ENCODE results near the gene NAV3.

NAV3 gene

DNA sequence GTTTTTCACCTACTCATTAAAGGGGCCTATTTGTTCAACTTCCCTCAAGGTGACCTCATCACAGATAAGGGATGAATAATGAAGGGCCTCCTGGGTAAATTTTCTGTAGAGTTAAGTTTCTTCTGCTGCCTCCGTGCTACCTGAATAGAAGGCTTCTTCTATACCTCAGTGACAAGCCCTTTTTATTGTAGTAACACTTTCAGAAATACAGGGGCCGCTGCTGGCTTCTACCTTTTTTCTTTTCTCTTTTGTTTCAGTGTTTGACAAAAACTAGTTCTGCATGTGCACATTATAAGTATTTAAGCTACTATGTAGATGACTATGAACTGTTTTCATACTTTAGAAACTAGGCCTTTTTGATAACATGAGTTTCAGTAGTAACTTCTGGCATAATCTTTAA, 207.0 kb downstream of the NAV3 start:
- Mint-ChIP-seq H3K9me3 (peaks cover 4% of the 10 kb centered on the region), H3K27ac (no peak overlapping the region), H3K27me3 (ENCODE audit: low read depth) (no peaks in the 10 kb centered on the region), H3K4me1 (ENCODE audit: low read depth) (no peaks in the 10 kb centered on the region), H3K4me3 (no peak overlapping the region), H3K36me3 (ENCODE audit: low read depth) (no peaks in the 10 kb centered on the region)
- no peak for DNase-seq (ENCODE audit: low spot score)

- no peak overlapping the region for H3K27ac Mint-ChIP-seq
- H3K4me3 Mint-ChIP-seq: no peak overlapping the region
- no peaks in the 10 kb centered on the region for H3K27me3 Mint-ChIP-seq (ENCODE audit: low read depth)
- peaks cover 4% of the 10 kb centered on the region for H3K9me3 Mint-ChIP-seq
- no peaks in the 10 kb centered on the region for H3K4me1 Mint-ChIP-seq (ENCODE audit: low read depth)
- H3K36me3 Mint-ChIP-seq (ENCODE audit: low read depth): no peaks in the 10 kb centered on the region
- no peak for DNase-seq (ENCODE audit: low spot score)
These were observed 207.8 kb downstream of the NAV3 start for GRCh38 chr12:78038541-78038940.

GRCh38 chr12:78038986-78039385, 208.3 kb downstream of the NAV3 start:
- no peaks in the 10 kb centered on the region for H3K27me3 Mint-ChIP-seq (ENCODE audit: low read depth)
- no peak overlapping the region for H3K27ac Mint-ChIP-seq
- H3K4me1 Mint-ChIP-seq (ENCODE audit: low read depth): no peaks in the 10 kb centered on the region
- H3K4me3 Mint-ChIP-seq: no peak overlapping the region
- H3K9me3 Mint-ChIP-seq: peaks cover 4% of the 10 kb centered on the region
- no peaks in the 10 kb centered on the region for H3K36me3 Mint-ChIP-seq (ENCODE audit: low read depth)
- no peak for DNase-seq (ENCODE audit: low spot score)

DNA sequence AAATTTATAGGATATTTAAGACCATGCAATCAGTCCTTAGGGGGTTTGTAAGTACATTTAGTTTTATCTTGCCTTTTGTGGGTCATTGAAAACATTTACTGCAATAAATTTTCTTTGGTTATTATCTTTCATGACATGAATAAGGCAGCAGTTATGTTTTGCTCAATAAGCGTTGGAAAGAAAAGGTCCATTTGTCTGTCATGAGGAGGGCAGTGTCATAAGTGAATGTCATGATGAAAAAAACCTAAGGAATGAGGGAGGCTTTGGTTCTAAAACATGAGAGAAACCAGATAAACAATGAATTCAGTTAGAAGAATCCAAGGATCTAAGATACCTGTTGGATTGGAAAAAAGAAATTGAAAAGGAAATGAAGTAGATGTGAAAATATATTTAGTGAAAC, 209.4 kb downstream of the NAV3 start:
- H3K4me1 Mint-ChIP-seq (ENCODE audit: low read depth): no peaks in the 10 kb centered on the region
- peaks cover 9% of the 10 kb centered on the region for H3K9me3 Mint-ChIP-seq
- H3K36me3 Mint-ChIP-seq (ENCODE audit: low read depth): no peaks in the 10 kb centered on the region
- DNase-seq (ENCODE audit: low spot score): no peak
- H3K27ac Mint-ChIP-seq: no peak overlapping the region
- no peak overlapping the region for H3K4me3 Mint-ChIP-seq
- H3K27me3 Mint-ChIP-seq (ENCODE audit: low read depth): no peaks in the 10 kb centered on the region

GRCh38 chr12:78050790-78051189, 220.1 kb downstream of the NAV3 start:
- no peaks in the 10 kb centered on the region for H3K36me3 Mint-ChIP-seq (ENCODE audit: low read depth)
- no peak overlapping the region for H3K27ac Mint-ChIP-seq
- peaks cover 23% of the 10 kb centered on the region for H3K9me3 Mint-ChIP-seq
- no peak overlapping the region for H3K4me3 Mint-ChIP-seq
- H3K4me1 Mint-ChIP-seq (ENCODE audit: low read depth): no peaks in the 10 kb centered on the region
- DNase-seq (ENCODE audit: low spot score): no peak
- H3K27me3 Mint-ChIP-seq (ENCODE audit: low read depth): no peaks in the 10 kb centered on the region

GRCh38 chr12:78055545-78055944, 224.9 kb downstream of the NAV3 start:
- no peaks in the 10 kb centered on the region for H3K27me3 Mint-ChIP-seq (ENCODE audit: low read depth)

GRCh38 chr12:78057075-78057474, 226.4 kb downstream of the NAV3 start:
- no peak overlapping the region for H3K4me3 Mint-ChIP-seq
- no peaks in the 10 kb centered on the region for H3K9me3 Mint-ChIP-seq
- no peaks in the 10 kb centered on the region for H3K27me3 Mint-ChIP-seq (ENCODE audit: low read depth)
- no peaks in the 10 kb centered on the region for H3K4me1 Mint-ChIP-seq (ENCODE audit: low read depth)
- no peak overlapping the region for H3K27ac Mint-ChIP-seq
- no peak for DNase-seq (ENCODE audit: low spot score)
- no peaks in the 10 kb centered on the region for H3K36me3 Mint-ChIP-seq (ENCODE audit: low read depth)

More at GRCh38 chr12:78055545-78055944, 224.9 kb downstream of the NAV3 start:
- no peaks in the 10 kb centered on the region for H3K4me1 Mint-ChIP-seq (ENCODE audit: low read depth)
- H3K9me3 Mint-ChIP-seq: no peaks in the 10 kb centered on the region
- H3K36me3 Mint-ChIP-seq (ENCODE audit: low read depth): no peaks in the 10 kb centered on the region
- DNase-seq (ENCODE audit: low spot score): no peak
- H3K4me3 Mint-ChIP-seq: no peak overlapping the region
- H3K27ac Mint-ChIP-seq: no peak overlapping the region

GRCh38 chr12:78060186-78060585, 229.5 kb downstream of the NAV3 start:
- Mint-ChIP-seq H3K27me3 (ENCODE audit: low read depth) (no peaks in the 10 kb centered on the region), H3K4me3 (no peak overlapping the region), H3K27ac (no peak overlapping the region), H3K36me3 (ENCODE audit: low read depth) (no peaks in the 10 kb centered on the region), H3K9me3 (peaks cover 2% of the 10 kb centered on the region), H3K4me1 (ENCODE audit: low read depth) (no peaks in the 10 kb centered on the region)
- no peak for DNase-seq (ENCODE audit: low spot score)

DNA sequence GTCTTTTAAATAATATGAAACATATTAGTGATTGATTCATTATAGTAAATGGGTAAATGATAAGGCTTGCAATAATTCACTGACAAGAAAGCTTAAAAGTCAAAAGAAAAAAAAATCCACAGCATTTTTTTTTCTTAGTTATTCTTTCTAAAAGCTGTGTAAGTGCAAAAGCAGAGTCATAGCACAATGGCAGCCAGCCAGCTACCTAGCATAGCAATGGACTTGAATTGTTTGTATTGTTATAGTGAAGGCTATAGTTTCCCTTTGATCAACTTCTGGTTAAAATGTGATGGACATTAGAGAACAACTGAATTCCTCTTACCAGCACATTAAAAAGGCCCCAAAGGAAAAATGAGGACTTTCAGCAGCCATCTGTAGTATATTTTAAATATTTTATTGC, 232.1 kb downstream of the NAV3 start:
- H3K4me3 Mint-ChIP-seq: no peak overlapping the region
- H3K9me3 Mint-ChIP-seq: peaks cover 8% of the 10 kb centered on the region
- DNase-seq (ENCODE audit: low spot score): no peak
- H3K27ac Mint-ChIP-seq: no peak overlapping the region
- no peaks in the 10 kb centered on the region for H3K27me3 Mint-ChIP-seq (ENCODE audit: low read depth)
- H3K36me3 Mint-ChIP-seq (ENCODE audit: low read depth): no peaks in the 10 kb centered on the region
- no peaks in the 10 kb centered on the region for H3K4me1 Mint-ChIP-seq (ENCODE audit: low read depth)

- Mint-ChIP-seq H3K4me3 (no peak overlapping the region), H3K9me3 (peaks cover 3% of the 10 kb centered on the region), H3K4me1 (ENCODE audit: low read depth) (no peaks in the 10 kb centered on the region), H3K27me3 (ENCODE audit: low read depth) (no peaks in the 10 kb centered on the region), H3K27ac (no peak overlapping the region), H3K36me3 (ENCODE audit: low read depth) (no peaks in the 10 kb centered on the region)
- DNase-seq (ENCODE audit: low spot score): no peak
These were observed 251.1 kb downstream of the NAV3 start for GRCh38 chr12:78081590-78082314.

- Mint-ChIP-seq H3K27me3 (ENCODE audit: low read depth) (no peaks in the 10 kb centered on the region), H3K4me1 (ENCODE audit: low read depth) (no peaks in the 10 kb centered on the region), H3K27ac (no peak overlapping the region), H3K4me3 (no peak overlapping the region), H3K9me3 (no peaks in the 10 kb centered on the region), H3K36me3 (ENCODE audit: low read depth) (no peaks in the 10 kb centered on the region)
- DNase-seq (ENCODE audit: low spot score): no peak
These were observed 255.0 kb downstream of the NAV3 start for GRCh38 chr12:78085542-78086182.

DNA sequence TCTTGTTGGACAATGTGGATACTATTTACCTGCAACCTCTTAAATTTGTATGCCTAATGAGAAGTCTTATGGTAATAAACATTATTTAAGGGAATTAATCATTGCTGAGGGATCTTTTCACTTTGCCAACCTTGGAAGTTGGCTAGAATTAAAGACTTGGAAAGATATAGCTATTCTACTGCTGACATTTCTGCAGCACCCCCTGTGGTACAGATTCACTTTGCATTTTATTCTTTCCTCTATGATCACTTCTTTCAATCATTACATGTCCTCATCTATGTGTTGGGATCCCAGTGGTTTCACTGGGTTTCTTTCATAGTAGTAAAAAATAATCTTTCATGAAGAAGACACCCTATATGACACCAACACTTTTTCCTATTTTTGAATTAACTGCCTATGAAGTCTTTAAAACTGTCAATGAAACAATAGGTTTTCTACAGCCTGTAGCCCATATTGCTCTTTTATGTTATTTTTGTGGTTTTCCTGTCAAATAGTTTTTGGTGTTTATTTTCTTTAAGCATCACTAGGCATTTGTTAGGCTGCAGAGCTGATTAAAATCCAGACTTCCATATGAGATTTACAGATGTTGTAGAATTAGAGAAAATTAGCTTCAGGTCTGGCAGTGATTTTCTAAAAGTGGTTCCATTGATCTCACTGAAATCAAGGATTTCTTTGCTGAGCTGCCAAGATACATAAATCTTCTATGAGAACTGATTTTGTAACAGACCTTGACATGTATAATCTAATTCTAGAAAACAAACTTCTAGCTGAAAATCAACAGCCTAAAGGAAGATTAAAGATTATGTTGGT, 256.1 kb downstream of the NAV3 start:
- Mint-ChIP-seq H3K27ac (no peak overlapping the region), H3K4me3 (no peak overlapping the region), H3K36me3 (ENCODE audit: low read depth) (no peaks in the 10 kb centered on the region), H3K27me3 (ENCODE audit: low read depth) (no peaks in the 10 kb centered on the region), H3K9me3 (no peaks in the 10 kb centered on the region), H3K4me1 (ENCODE audit: low read depth) (no peaks in the 10 kb centered on the region)
- DNase-seq (ENCODE audit: low spot score): no peak

DNA sequence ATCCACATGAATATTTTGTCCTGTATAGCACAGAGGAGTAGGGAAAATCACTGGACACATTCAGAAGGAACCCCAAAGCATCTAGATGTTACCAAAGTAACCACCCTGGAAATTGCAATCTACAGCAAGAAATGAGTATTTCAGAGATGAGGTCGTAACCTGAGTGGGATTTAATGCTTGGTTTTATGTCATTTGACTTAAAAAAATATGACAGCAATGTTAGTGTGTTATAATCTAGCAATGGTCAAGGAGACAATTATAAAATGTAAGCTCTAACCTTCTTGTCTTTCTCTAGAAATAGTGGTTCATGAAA, 256.6 kb downstream of the NAV3 start:
- Mint-ChIP-seq H3K4me3 (no peak overlapping the region), H3K9me3 (no peaks in the 10 kb centered on the region), H3K36me3 (ENCODE audit: low read depth) (no peaks in the 10 kb centered on the region)

DNA sequence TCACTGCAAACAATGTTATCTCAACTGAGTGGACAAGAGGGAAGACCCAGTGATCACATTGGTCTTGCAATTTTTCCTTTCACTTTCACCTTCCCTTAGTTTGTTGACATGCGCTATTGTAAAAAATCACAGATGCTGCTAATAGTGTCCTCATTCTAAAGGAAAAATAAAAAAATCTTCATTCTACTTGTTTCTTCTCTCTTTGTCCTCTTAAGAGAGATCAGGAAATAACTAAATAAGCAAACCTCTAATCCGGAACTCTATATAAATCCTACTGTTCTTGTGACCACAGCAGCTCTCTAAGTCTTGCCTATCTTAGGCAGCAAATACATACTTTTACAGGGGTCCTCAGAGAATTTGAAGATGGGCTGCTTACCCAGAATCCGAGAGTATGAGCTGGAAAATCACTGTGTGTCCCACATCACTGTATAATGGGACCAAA, 257.7 kb downstream of the NAV3 start:
- no peak for DNase-seq (ENCODE audit: low spot score)
- no peak overlapping the region for H3K4me3 Mint-ChIP-seq
- H3K9me3 Mint-ChIP-seq: peaks cover 3% of the 10 kb centered on the region
- no peaks in the 10 kb centered on the region for H3K4me1 Mint-ChIP-seq (ENCODE audit: low read depth)
- H3K36me3 Mint-ChIP-seq (ENCODE audit: low read depth): no peaks in the 10 kb centered on the region
- no peaks in the 10 kb centered on the region for H3K27me3 Mint-ChIP-seq (ENCODE audit: low read depth)
- no peak overlapping the region for H3K27ac Mint-ChIP-seq

More for the DNA sequence above, 256.6 kb downstream of the NAV3 start:
- Mint-ChIP-seq H3K27ac (no peak overlapping the region), H3K4me1 (ENCODE audit: low read depth) (no peaks in the 10 kb centered on the region), H3K27me3 (ENCODE audit: low read depth) (no peaks in the 10 kb centered on the region)
- no peak for DNase-seq (ENCODE audit: low spot score)
